ENCODE results near the gene CNOT1. TPM values are rescaled to one million over a fixed set of nuclear protein-coding genes. Genes with fewer than 3 reads are reported as not detected.

CNOT1 gene
- polyA plus RNA-seq, 1 experiment, result 133 TPM

DNA sequence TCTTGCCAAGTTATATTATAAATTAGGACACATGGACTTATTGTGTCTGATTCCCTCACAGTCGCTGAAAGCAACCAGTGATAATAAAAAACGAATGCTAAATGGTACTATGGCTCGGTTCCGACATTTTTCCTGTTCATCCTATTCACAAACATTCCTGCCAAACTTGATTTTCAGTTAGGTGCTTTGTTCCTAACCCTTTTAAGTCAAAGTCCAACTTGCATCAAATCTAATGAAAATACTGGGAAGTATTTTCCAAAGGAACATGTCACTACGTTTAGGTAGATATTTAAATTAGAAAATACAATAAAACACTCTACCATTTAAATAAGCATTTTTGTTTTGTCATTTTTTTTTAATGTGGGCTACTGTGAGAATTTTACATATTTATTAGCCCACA, 93.3 kb downstream of the CNOT1 start:
- CTCF ChIA-PET, result interaction anchor here (1.4 kb wide), 1 partner anchor 8 kb away, joined by 3 read pairs; no protein-coding TSS in a partner anchor

DNA sequence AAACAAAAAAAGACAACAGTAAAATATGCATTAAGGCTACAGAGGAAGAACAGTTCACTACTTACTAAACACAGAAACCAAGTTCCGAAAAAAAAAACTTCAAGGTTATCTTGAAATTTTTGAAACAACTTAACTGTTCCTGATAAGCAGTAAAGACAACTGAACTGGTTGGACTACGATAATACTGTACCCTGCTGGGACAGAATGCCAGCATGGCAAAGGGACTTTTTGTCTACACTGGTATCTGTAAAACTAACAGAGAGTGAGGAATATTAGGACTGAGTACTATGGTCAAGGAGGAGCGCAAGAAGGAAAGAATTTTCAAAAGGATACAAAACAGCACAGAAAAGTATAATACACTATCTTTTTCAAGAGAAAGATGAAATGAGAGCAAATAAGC, 94.5 kb downstream of the CNOT1 start:
- TF ChIP-seq, protein P1, sequence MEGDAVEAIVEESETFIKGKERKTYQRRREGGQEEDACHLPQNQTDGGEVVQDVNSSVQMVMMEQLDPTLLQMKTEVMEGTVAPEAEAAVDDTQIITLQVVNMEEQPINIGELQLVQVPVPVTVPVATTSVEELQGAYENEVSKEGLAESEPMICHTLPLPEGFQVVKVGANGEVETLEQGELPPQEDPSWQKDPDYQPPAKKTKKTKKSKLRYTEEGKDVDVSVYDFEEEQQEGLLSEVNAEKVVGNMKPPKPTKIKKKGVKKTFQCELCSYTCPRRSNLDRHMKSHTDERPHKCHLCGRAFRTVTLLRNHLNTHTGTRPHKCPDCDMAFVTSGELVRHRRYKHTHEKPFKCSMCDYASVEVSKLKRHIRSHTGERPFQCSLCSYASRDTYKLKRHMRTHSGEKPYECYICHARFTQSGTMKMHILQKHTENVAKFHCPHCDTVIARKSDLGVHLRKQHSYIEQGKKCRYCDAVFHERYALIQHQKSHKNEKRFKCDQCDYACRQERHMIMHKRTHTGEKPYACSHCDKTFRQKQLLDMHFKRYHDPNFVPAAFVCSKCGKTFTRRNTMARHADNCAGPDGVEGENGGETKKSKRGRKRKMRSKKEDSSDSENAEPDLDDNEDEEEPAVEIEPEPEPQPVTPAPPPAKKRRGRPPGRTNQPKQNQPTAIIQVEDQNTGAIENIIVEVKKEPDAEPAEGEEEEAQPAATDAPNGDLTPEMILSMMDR (IDR thresholded peaks at IDR 0.05; ENCODE audit: insufficient read depth, low read depth, low read length), result no peak
- DNase-seq (ENCODE audit: low read depth), result no peak
- no peak overlapping the region for H3K4me3 ChIP-seq (ENCODE audit: low read depth, low read length)
- no peaks in the 10 kb centered on the region for H3K27me3 ChIP-seq (ENCODE audit: control insufficient read depth, insufficient read depth, low read length)
- H3K36me3 ChIP-seq (ENCODE audit: control insufficient read depth, insufficient read depth, low read length), result peaks cover 22% of the 10 kb centered on the region
- ChIA-PET CTCF (interaction anchor here (1.1 kb wide), 1 partner anchor 11 kb away, joined by 6 read pairs; no protein-coding TSS in a partner anchor), POLR2A (no interaction called here)

More for the DNA sequence above, 93.3 kb downstream of the CNOT1 start:
- POLR2A ChIA-PET, result no interaction called here
- Histone ChIP-seq H3K36me3 (ENCODE audit: control insufficient read depth, insufficient read depth, low read length) (peaks cover 22% of the 10 kb centered on the region), H3K4me3 (ENCODE audit: low read depth, low read length) (no peak overlapping the region), H3K27me3 (ENCODE audit: control insufficient read depth, insufficient read depth, low read length) (no peaks in the 10 kb centered on the region)
- TF ChIP-seq, protein P1 (IDR thresholded peaks at IDR 0.05; ENCODE audit: insufficient read depth, low read depth, low read length), result no peak
- DNase-seq (ENCODE audit: low read depth), result no peak

DNA sequence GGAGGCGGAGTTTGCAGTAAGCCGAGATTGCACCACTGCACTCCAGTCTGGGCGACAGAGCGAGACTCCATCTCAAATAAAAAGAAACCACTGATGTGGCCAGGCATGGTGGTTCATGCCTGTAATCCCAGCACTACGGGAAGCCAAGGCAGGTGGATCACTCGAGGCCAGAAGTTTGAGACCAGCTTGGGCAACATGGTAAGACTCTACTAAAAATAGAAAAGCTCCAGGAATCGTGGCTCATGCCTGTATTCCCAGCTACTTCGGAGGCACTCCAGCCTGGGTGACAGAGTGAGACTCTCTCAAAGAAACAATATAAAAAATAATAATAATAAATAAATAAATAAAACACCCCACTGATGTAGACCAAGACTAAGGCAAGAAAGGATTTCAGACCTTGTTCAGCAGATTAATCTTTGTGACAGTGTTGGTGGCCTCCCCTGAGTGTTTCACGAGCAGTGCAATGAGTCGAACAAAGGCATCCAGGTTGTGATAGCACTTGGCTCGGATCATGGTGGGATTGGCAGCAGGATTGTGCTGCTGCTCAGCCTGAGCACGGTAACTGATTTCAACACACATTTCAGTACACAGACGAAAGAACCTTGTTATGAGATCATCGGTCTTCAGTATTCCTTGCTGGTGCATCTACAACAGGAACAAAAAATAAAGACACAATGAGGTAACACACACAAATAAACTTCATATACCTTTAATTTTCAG, 95.7 kb downstream of the CNOT1 start:
- TF ChIP-seq, protein P1 (IDR thresholded peaks at IDR 0.05; ENCODE audit: insufficient read depth, low read depth, low read length), result no peak
- ChIA-PET CTCF (no interaction called here), POLR2A (no interaction called here)
- H3K4me3 ChIP-seq (ENCODE audit: low read depth, low read length), result no peak overlapping the region
- DNase-seq (ENCODE audit: low read depth), result no peak
- H3K36me3 ChIP-seq (ENCODE audit: control insufficient read depth, insufficient read depth, low read length), result peaks cover 25% of the 10 kb centered on the region
- no peaks in the 10 kb centered on the region for H3K27me3 ChIP-seq (ENCODE audit: control insufficient read depth, insufficient read depth, low read length)

- Histone ChIP-seq H3K4me3 (ENCODE audit: low read depth, low read length) (no peak overlapping the region), H3K27me3 (ENCODE audit: control insufficient read depth, insufficient read depth, low read length) (no peaks in the 10 kb centered on the region), H3K36me3 (ENCODE audit: control insufficient read depth, insufficient read depth, low read length) (peaks cover 21% of the 10 kb centered on the region)
- CTCF ChIA-PET, result no interaction called here
- POLR2A ChIA-PET, result no interaction called here
- TF ChIP-seq, protein P1 (IDR thresholded peaks at IDR 0.05; ENCODE audit: insufficient read depth, low read depth, low read length), result no peak
- DNase-seq (ENCODE audit: low read depth), result no peak
Measured at GRCh38 chr16:58532414-58532813, 97.2 kb downstream of the CNOT1 start.

- CTCF ChIA-PET, result interaction anchor here (1.6 kb wide), 1 partner anchor 9 kb away, joined by 5 read pairs; no protein-coding TSS in a partner anchor
- DNase-seq (ENCODE audit: low read depth), result no peak
- POLR2A ChIA-PET, result no interaction called here
Measured at GRCh38 chr16:58530179-58530578, 99.4 kb downstream of the CNOT1 start.

More at GRCh38 chr16:58530179-58530578, 99.4 kb downstream of the CNOT1 start:
- no peak overlapping the region for H3K4me3 ChIP-seq (ENCODE audit: low read depth, low read length)
- TF ChIP-seq, protein P1 (IDR thresholded peaks at IDR 0.05; ENCODE audit: insufficient read depth, low read depth, low read length), result no peak
- no peaks in the 10 kb centered on the region for H3K27me3 ChIP-seq (ENCODE audit: control insufficient read depth, insufficient read depth, low read length)
- H3K36me3 ChIP-seq (ENCODE audit: control insufficient read depth, insufficient read depth, low read length), result peaks cover 21% of the 10 kb centered on the region
